Smooth muscle cell of the brain vasculature (primary cell): Measurements from ENCODE around the gene KRT76.
"Not testable (repeated sequence)": the region's sequence is repeated elsewhere in the genome, so short reads cannot be mapped to it uniquely, and the experiment has no call there.

Experiments
- DNase-seq: peaks from one replicate; pipeline ENCODE4 v3.0.0-alpha.2; 2012; ENCODE audit warnings: low read depth, low spot score

Gene KRT76

DNA sequence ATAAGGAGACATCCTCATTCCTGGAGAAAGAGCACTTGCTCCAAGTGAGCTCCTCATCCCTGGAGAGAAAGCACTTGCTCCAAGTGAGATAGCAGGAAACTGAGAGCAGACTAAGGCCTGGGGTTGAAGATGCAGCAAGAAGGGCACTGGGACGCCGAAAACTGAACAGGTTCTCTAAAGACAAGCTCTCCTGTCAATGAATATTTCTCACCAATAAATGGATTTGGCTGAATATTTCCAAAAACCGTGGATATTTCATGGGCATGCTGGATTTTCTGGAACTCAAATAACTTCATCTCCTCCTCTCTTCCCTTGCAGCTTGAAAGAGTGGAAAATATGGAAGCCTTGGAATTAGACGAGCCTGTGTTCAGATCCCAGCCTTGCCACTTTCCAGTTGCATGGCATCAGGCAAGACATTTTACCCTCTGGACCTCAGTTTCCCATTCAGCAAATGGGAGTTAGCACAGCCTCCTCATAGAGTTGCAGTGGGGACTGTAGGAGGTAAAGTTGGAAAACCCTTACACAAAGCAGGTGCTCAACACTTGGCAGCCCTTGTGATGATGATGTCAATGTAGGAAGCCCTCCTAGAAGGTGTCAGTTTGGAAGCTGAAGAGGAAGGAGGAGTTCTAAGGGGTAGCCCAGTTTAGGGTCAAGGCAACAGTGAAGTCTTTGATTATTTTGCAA, 4.4 kb upstream of the KRT76 start:
- DNase-seq = no peak

GRCh38 chr12:52779914-52780313, 2.8 kb upstream of the KRT76 start:
- DNase-seq = no peak

- no peak for DNase-seq
Measured at GRCh38 chr12:52778833-52779232, 1.7 kb upstream of the KRT76 start.

GRCh38 chr12:52777566-52777965, 421 bp upstream of the KRT76 start:
- no peak for DNase-seq

- DNase-seq = no peak
Measured at GRCh38 chr12:52776435-52776834, 710 bp downstream of the KRT76 start.

DNA sequence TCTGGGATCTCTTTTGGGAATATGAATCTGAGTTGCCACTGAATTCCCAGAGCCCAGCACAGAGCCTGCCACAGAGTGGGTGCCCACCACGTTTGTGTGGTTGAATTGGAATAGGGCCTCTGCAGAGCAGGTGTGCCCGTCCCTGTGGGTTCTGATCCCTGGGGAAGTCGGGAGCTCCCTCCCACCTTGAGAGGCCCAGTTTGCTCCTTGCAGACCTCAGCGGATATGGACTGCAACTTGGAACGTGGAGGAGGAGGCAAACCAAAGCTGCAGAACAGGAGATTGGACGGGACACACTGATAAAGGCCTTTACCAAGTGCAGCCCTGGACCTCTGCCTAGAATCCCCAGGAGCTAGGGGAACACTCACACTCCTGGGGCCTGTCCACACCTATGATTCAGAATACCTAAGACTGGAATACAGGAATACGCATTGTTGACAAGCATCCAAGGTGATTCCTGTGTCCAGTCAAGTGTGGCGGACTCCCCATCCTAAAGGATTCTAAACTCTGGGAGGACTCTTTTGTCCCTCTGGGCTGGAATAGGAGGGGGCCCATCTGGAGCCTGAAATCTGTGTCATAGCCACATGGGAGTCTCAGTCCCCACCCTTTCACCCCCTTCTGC, 2.4 kb downstream of the KRT76 start:
- no peak for DNase-seq

GRCh38 chr12:52772772-52773171, 4.4 kb downstream of the KRT76 start:
- DNase-seq = no peak

GRCh38 chr12:52772188-52772587, 5.0 kb downstream of the KRT76 start:
- no peak for DNase-seq

- no peak for DNase-seq
Measured at GRCh38 chr12:52771505-52771904, 5.6 kb downstream of the KRT76 start.

DNA sequence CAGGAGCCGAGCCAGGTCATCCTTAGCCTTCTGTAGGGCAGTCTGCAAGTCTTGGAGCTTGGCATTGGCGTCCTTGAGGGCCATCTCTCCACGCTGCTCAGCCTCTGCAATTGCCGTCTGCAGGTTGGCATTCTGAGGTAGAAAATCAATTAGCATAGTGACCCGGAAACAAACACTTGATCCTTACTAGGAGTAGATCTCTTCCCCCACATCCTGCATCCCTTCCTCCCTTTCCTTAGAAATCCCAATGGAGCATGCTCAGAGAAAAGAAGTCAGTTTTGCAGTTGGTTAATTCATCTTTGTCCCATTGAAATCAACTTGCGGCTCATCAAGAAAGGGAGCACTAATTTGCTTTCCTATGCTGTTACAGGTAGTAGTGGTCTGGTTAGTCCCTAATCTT, 6.1 kb downstream of the KRT76 start:
- no peak for DNase-seq

DNA sequence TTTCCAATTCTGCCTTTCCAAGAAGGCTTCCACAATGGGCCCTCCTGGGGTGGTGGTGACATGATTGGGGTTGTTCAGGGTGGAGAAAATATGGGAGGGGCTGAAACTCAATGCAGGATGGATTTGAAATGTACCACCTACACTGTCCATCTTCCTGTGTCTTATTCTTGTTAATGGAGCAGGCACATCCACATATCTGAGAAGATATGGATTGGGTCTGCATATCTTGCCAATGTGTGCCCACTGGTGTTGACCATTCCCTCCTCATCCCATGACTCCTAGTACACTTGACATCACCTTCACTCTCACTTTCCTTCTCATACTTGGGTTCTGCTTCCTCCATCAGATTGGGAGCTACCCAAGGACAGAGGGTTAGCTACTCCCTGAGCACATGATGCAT, 7.2 kb downstream of the KRT76 start:
- no peak for DNase-seq

GRCh38 chr12:52769354-52769753, 7.8 kb downstream of the KRT76 start:
- DNase-seq = no peak

GRCh38 chr12:52768479-52769200, 8.5 kb downstream of the KRT76 start:
- no peak for DNase-seq

DNA sequence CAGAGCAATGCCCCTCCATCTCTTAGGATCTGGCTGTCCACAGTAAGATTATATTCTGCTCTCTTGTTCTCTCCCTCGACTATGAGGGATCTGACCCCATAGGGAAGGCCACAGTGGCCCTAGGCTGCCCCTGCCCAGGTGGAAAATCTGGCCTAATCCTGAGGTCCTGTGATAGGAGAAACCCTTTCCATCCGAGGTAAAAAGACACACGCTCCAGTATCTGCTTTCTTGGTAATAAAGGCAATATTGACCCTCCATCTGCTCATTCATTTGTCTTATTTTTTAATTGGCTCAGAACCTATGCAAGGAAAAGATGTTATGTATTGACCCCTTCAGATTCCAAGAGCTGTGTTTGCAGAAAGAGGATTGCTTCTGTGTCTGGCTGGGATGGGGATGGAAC, 9.7 kb downstream of the KRT76 start:
- DNase-seq = no peak

GRCh38 chr12:52767020-52767379, 10.1 kb downstream of the KRT76 start:
- DNase-seq = no peak

- no peak for DNase-seq
Measured at GRCh38 chr12:52766351-52767019, 10.7 kb downstream of the KRT76 start.

- no peak for DNase-seq
Measured at GRCh38 chr12:52765702-52766101, 11.4 kb downstream of the KRT76 start.

GRCh38 chr12:52763991-52764390, 13.2 kb downstream of the KRT76 start:
- no peak for DNase-seq

GRCh38 chr12:52763036-52763659, 14.0 kb downstream of the KRT76 start:
- DNase-seq = no peak

DNA sequence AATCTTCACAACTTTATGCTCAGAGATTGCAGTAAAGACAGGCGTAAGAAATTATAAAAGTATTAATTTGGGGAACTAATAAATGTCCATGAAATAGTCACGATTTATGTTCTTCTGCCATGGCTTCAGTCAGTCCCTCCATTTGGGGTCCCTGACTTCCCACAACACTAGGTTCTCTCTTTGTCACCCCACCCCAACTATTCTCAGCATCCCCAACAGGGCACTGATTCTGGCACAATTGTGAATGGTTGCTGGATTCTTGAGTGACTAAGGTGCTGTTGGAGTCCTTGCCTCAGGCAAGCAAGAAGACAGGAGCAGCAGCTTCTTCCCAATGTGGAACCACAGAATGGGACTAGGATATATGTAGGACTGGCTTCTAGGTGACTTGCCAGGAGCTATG, 15.3 kb downstream of the KRT76 start:
- no peak for DNase-seq

GRCh38 chr12:52761218-52761617, 15.9 kb downstream of the KRT76 start:
- not testable (repeated sequence) for DNase-seq

- DNase-seq = no peak
Measured at GRCh38 chr12:52760623-52761022, 16.5 kb downstream of the KRT76 start.
